Lower lobe of right lung (tissue), 2 donors: ENCODE results near the gene BEND4. TPM values are rescaled to one million over a fixed set of nuclear protein-coding genes. Genes with fewer than 3 reads are reported as not detected.

Experiments used
- ATAC-seq, 2 donors: fragments of 200-7000 bp; cut with Tn5 transposase; one replicate each; pipeline ENCODE4 v1.9.1; 2020 to 2022; ENCODE audit warnings: mild to moderate bottlenecking in 2 of 2, moderate library complexity in 2 of 2
- DNase-seq: peaks from one replicate; pipeline ENCODE4 v3.0.0-alpha.2; 2020
- H3K27ac ChIP-seq: fragments of 200-600 bp; one replicate; pipeline ENCODE4 v1.8.0; 2022
- H3K27me3 ChIP-seq: fragments of 200-600 bp; one replicate; pipeline ENCODE4 v1.8.0; 2022; ENCODE audit warnings: low read depth
- H3K36me3 ChIP-seq: fragments of 200-600 bp; one replicate; pipeline ENCODE4 v1.8.0; 2022; ENCODE audit warnings: mild to moderate bottlenecking
- H3K4me1 ChIP-seq: fragments of 200-600 bp; one replicate; pipeline ENCODE4 v1.8.0; 2022
- H3K4me3 ChIP-seq: fragments of 200-600 bp; one replicate; pipeline ENCODE4 v1.8.0; 2022; ENCODE audit warnings: mild to moderate bottlenecking
- H3K9me3 ChIP-seq: fragments of 200-600 bp; one replicate; pipeline ENCODE4 v1.8.0; 2022
- intact Hi-C: fragments of 100-400 bp; cut with DNase I; formaldehyde crosslinking; loops from one replicate; pipeline ENCODE4 v1.11.0; 2022
- total RNA-seq: library from RNA; stranded (reverse); fragmentation: NEBNext Ultra II Directional; extraction: Animal tissue kit (Norgen Biotek cat#: 25700); gene quantifications from one replicate; pipeline ENCODE4 v1.2.1, GENCODE V29; 2021
- TF ChIP-seq, protein P1 (sequence below): fragments of 200-600 bp; IDR thresholded peaks from one replicate; pipeline ENCODE4 v1.8.0; 2022; ENCODE audit warnings: antibody characterized with exemption, mild to moderate bottlenecking
- donor health status: DM: no; HTN: yes; CAD: no; lungs with severe emphysema.

Gene BEND4
- total RNA-seq, 1 donor from 2014 or later: 1.3 TPM

DNA sequence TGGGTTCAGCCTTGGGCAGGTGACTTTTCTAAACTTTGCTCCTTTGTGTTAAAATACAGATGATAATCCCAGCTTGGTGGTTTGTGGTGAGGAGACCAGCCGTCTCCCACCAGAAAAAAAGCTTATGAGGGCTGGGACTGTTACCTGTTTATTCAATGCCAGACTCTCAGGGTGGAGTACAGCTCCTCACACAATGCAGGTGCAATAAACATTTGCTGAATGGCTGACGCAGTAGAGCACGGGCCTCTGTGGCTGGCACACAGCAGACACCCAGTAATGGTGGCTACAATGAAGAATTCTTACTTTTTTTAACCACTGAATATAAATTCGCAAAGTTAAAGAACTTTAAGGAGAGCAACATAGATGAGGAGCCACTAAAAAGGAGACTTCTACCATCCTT is 30.2 kb downstream of the BEND4 start:
- DNase-seq (no peak), ATAC-seq (no peak)
- TF ChIP-seq, protein P1, sequence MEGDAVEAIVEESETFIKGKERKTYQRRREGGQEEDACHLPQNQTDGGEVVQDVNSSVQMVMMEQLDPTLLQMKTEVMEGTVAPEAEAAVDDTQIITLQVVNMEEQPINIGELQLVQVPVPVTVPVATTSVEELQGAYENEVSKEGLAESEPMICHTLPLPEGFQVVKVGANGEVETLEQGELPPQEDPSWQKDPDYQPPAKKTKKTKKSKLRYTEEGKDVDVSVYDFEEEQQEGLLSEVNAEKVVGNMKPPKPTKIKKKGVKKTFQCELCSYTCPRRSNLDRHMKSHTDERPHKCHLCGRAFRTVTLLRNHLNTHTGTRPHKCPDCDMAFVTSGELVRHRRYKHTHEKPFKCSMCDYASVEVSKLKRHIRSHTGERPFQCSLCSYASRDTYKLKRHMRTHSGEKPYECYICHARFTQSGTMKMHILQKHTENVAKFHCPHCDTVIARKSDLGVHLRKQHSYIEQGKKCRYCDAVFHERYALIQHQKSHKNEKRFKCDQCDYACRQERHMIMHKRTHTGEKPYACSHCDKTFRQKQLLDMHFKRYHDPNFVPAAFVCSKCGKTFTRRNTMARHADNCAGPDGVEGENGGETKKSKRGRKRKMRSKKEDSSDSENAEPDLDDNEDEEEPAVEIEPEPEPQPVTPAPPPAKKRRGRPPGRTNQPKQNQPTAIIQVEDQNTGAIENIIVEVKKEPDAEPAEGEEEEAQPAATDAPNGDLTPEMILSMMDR: no peak
- Histone ChIP-seq H3K4me3 (no peak overlapping the region), H3K27me3 (no peaks in the 10 kb centered on the region), H3K4me1 (no peaks in the 10 kb centered on the region), H3K36me3 (no peaks in the 10 kb centered on the region), H3K27ac (no peak overlapping the region), H3K9me3 (no peaks in the 10 kb centered on the region)
- intact Hi-C loops: no loop called here

DNA sequence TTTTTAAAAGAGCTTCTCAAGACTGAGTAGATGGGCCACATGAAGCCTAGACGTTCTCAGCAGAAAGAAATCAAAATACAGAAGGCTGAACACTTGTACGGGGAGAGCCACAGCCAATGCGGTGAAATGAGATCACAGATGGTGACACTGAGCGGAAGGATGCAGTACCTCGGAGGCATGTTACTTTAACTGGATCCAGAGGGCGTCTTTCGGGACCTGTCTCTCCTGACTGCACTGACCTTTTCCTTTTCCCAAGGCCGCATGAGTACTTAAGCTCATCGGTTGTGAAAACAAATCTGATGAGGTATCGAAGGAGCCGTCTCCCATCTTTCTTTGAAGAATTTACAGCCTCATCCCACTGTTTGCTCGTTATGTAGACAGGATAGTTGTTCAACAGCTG is 32.6 kb downstream of the BEND4 start:
- no peak overlapping the region for H3K4me3 ChIP-seq
- H3K36me3 ChIP-seq: no peaks in the 10 kb centered on the region
- H3K4me1 ChIP-seq: no peaks in the 10 kb centered on the region
- H3K27ac ChIP-seq: no peak overlapping the region
- no peaks in the 10 kb centered on the region for H3K9me3 ChIP-seq
- no peaks in the 10 kb centered on the region for H3K27me3 ChIP-seq
- intact Hi-C loops: no loop called here
- no peak for DNase-seq
- peak in 1 of 2 donors; percentile 53 for ATAC-seq
- TF ChIP-seq, protein P1: no peak

DNA sequence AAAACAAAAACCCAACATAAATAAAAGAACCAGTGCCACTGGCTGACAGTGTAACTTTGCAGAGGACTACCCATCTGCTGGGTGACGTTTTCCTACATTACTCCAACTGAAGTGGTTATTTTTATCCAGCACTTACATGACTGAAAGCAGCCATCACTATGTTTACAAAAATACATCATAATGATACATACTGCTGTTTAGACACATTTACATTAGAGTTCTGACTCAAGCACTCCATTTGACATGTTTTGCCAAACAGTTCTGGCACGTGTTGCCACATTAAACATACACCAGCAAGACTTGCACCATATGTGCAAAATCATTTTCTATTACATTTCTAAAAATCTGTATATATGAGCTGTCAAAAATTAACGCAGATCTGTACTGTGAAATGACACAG is 39.6 kb downstream of the BEND4 start:
- ATAC-seq: no peak
- TF ChIP-seq, protein P1: no peak
- Histone ChIP-seq H3K36me3 (no peaks in the 10 kb centered on the region), H3K27ac (no peak overlapping the region), H3K9me3 (no peaks in the 10 kb centered on the region), H3K4me3 (no peak overlapping the region), H3K27me3 (no peaks in the 10 kb centered on the region), H3K4me1 (no peaks in the 10 kb centered on the region)
- intact Hi-C loops: no loop called here
- DNase-seq: no peak

GRCh38 chr4:42104521-42104920 is 47.9 kb downstream of the BEND4 start:
- no peaks in the 10 kb centered on the region for H3K4me1 ChIP-seq

GRCh38 chr4:42101446-42101975 is 50.9 kb downstream of the BEND4 start:
- Histone ChIP-seq H3K27me3 (no peaks in the 10 kb centered on the region), H3K27ac (no peak overlapping the region), H3K4me1 (no peaks in the 10 kb centered on the region), H3K9me3 (no peaks in the 10 kb centered on the region), H3K36me3 (no peaks in the 10 kb centered on the region), H3K4me3 (no peak overlapping the region)
- intact Hi-C loops: no loop called here
- TF ChIP-seq, protein P1: no peak
- no peak for DNase-seq
- no peak for ATAC-seq

More at GRCh38 chr4:42104521-42104920, 47.9 kb downstream of the BEND4 start:
- TF ChIP-seq, protein P1: no peak
- DNase-seq: no peak
- no peaks in the 10 kb centered on the region for H3K36me3 ChIP-seq
- ATAC-seq: no peak
- no peaks in the 10 kb centered on the region for H3K9me3 ChIP-seq
- H3K27ac ChIP-seq: no peak overlapping the region
- H3K4me3 ChIP-seq: no peak overlapping the region
- H3K27me3 ChIP-seq: no peaks in the 10 kb centered on the region
- intact Hi-C loops: no loop called here
